HepG2 (cell line): ENCODE data around the gene CD300A. TPM values are rescaled to one million over a fixed set of nuclear protein-coding genes. Genes with fewer than 3 reads are reported as not detected.

Experiments used
- ARNT ChIP-seq: fragments of 450-650 bp; IDR thresholded peaks from 2 replicates; pipeline ENCODE4 v1.6.1; 2017
- CENPBD1 ChIP-seq: sonication (generic); formaldehyde crosslinking; IDR thresholded peaks from 2 replicates; pipeline ENCODE4 v1.8.0; 2022; ENCODE audit warnings: missing genetic modification reagents, low read depth, mild to moderate bottlenecking, borderline replicate concordance
- CERS6 ChIP-seq: sonication (generic); formaldehyde crosslinking; IDR thresholded peaks from 2 replicates; pipeline ENCODE4 v1.5.0; 2020; ENCODE audit warnings: missing genetic modification reagents
- GABPA ChIP-seq, 2 experiments: IDR thresholded peaks; 2 replicates each; pipeline ENCODE4 v1.6.1; 2011 to 2016; ENCODE audit warnings: low read depth in 2 of 2, low read length in 1 of 2, missing biosample characterization in 1 of 2, missing genetic modification characterization in 1 of 2
- HHEX ChIP-seq: IDR thresholded peaks from 2 replicates; pipeline ENCODE4 v1.6.1; 2016; ENCODE audit warnings: control low read depth
- HNRNPL ChIP-seq: fragments of 200-400 bp; formaldehyde crosslinking; IDR thresholded peaks from 2 replicates; pipeline ENCODE4 v1.6.1; 2017; ENCODE audit warnings: mild to moderate bottlenecking, low read depth, low read length
- HNRNPLL ChIP-seq: fragments of 200-400 bp; formaldehyde crosslinking; IDR thresholded peaks from 2 replicates; pipeline ENCODE4 v1.6.1; 2017; ENCODE audit warnings: mild to moderate bottlenecking, low read depth, low read length; ENCODE audit not compliant: poor library complexity, severe bottlenecking
- IKZF1 ChIP-seq: fragments of 450-650 bp; IDR thresholded peaks from 2 replicates; pipeline ENCODE4 v1.7.1; 2016
- NFE2L1 ChIP-seq: sonication (generic); formaldehyde crosslinking; IDR thresholded peaks from 2 replicates; pipeline ENCODE4 v1.4.0; 2020; ENCODE audit warnings: missing genetic modification reagents, mild to moderate bottlenecking, borderline replicate concordance
- SNAPC5 ChIP-seq: sonication (generic); formaldehyde crosslinking; IDR thresholded peaks from 2 replicates; pipeline ENCODE4 v1.8.1; 2023; ENCODE audit warnings: mild to moderate bottlenecking, missing genetic modification reagents, borderline replicate concordance
- TBX3 ChIP-seq: fragments of 450-650 bp; IDR thresholded peaks from 2 replicates; pipeline ENCODE4 v1.6.1; 2017; ENCODE audit warnings: antibody characterized with exemption, mild to moderate bottlenecking, inconsistent platforms, borderline replicate concordance
- THAP7 ChIP-seq: sonication (generic); formaldehyde crosslinking; IDR thresholded peaks from 2 replicates; pipeline ENCODE4 v1.8.1; 2023; ENCODE audit warnings: mild to moderate bottlenecking, missing genetic modification reagents
- TOE1 ChIP-seq: sonication (generic); formaldehyde crosslinking; IDR thresholded peaks from 2 replicates; pipeline ENCODE4 v1.4.0; 2020; ENCODE audit warnings: mild to moderate bottlenecking, missing genetic modification reagents
- ZBTB44 ChIP-seq: sonication (generic); formaldehyde crosslinking; IDR thresholded peaks from 2 replicates; pipeline ENCODE4 v1.4.0; 2020; ENCODE audit warnings: missing genetic modification reagents
- ZFP36L2 ChIP-seq: sonication (generic); formaldehyde crosslinking; IDR thresholded peaks from 2 replicates; pipeline ENCODE4 v1.4.0; 2020; ENCODE audit warnings: missing genetic modification reagents
- ZNF407 ChIP-seq: sonication (generic); formaldehyde crosslinking; IDR thresholded peaks from one replicate; pipeline ENCODE4 v1.5.1; 2020; ENCODE audit warnings: mild to moderate bottlenecking, missing genetic modification reagents; ENCODE audit errors: not compliant biosample characterization
- polyA plus RNA-seq, 8 experiments: library from polyadenylated mRNA; depleted of rRNA in 3 of 8; stranded (reverse) in 7 of 8; unstranded in 1 of 8; fragments of >200 nt; fragmentation: Illumina TruSeq in 4 of 8; extraction: Trizol in 4 of 8; gene quantifications; 2 replicates each; pipeline versions ENCODE4 v1.2.1 to v1.2.3, GENCODE V29; 2011 to 2016; ENCODE audit warnings: low read depth in 4 of 8, missing spikeins in 1 of 8, mixed read lengths in 1 of 8; ENCODE audit not compliant: insufficient read depth in 1 of 8
- total RNA-seq, 5 experiments: library from RNA; depleted of rRNA; stranded (reverse); fragments of >200 nt; fragmentation: Illumina TruSeq; extraction: Trizol; gene quantifications; 2 replicates each; pipeline ENCODE4 v1.2.3, GENCODE V29; 2016; ENCODE audit warnings: low read depth in 1 of 5

The CD300A gene
- total and polyA plus RNA-seq, 2 of the 13 experiments (the other 11 are each of a cell fraction or from before 2014, with no cell fraction given): not detected

- TF ChIP-seq HNRNPL (no peak), TBX3 (no peak), ZFP36L2 (CRISPR knock-in tag) (no peak), TOE1 (CRISPR knock-in tag) (no peak), IKZF1 (no peak), SNAPC5 (CRISPR knock-in tag) (peak; percentile 82; the same call in 1 of the 2 replicates), ARNT (no peak), THAP7 (CRISPR knock-in tag) (no peak), ZNF407 (CRISPR knock-in tag) (no peak), ZBTB44 (CRISPR knock-in tag) (no peak), CERS6 (CRISPR knock-in tag) (no peak), HNRNPLL (no peak), GABPA (IDR thresholded peaks at IDR 0.05; ENCODE audit: low read depth, low read length) (no peak), GABPA (CRISPR knock-in tag; IDR thresholded peaks at IDR 0.05; ENCODE audit: low read depth) (no peak), NFE2L1 (no peak), HHEX (0 out of 2 replicates have a peak, but pooled peaks have one; percentile 23), CENPBD1 (no peak)
Measured at GRCh38 chr17:74417178-74418045, 49.0 kb upstream of the CD300A start (continued).
